A549 (cell line): ENCODE results near the gene SERP1.

Experiments used
- BHLHE40 ChIP-seq: IDR thresholded peaks from 2 replicates; pipeline ENCODE4 v1.6.1; 2012; ENCODE audit warnings: low read depth, low read length, inconsistent platforms
- CEBPB ChIP-seq, 2 experiments: fragments of >200 bp in 1 of 2; sonication (Bioruptor Twin) in 1 of 2; formaldehyde crosslinking in 1 of 2; IDR thresholded peaks; 2 replicates each; pipeline ENCODE4 v1.6.1; 2012 to 2016
- CTCF ChIP-seq: fragments of >200 bp; sonication (Bioruptor Twin); formaldehyde crosslinking; IDR thresholded peaks from 3 replicates; pipeline ENCODE4 v1.5.1; 2016
- JUN ChIP-seq, 2 experiments: fragments of >200 bp; sonication (Bioruptor Twin); formaldehyde crosslinking; IDR thresholded peaks; 2 replicates in 1 of 2; 3 replicates in 1 of 2; pipeline ENCODE4 v1.6.1; 2016 to 2017
- MAFK ChIP-seq: fragments of 450-650 bp; IDR thresholded peaks from 2 replicates; pipeline ENCODE4 v1.6.1; 2014; ENCODE audit not compliant: partially characterized antibody
- MAX ChIP-seq: IDR thresholded peaks from 2 replicates; pipeline ENCODE4 v1.6.1; 2012
- MYC ChIP-seq: IDR thresholded peaks from 2 replicates; pipeline ENCODE4 v1.6.1; 2012; ENCODE audit warnings: mild to moderate bottlenecking, inconsistent platforms, low read length, improper control_type of control experiment, borderline replicate concordance
- POLR2A ChIP-seq: IDR thresholded peaks from 2 replicates; pipeline ENCODE4 v1.6.1; 2012; ENCODE audit warnings: mild to moderate bottlenecking, low read length
- RCOR1 ChIP-seq: fragments of 150-350 bp; IDR thresholded peaks from 2 replicates; pipeline ENCODE4 v1.6.1; 2014; ENCODE audit warnings: antibody characterized with exemption, low read length, low read depth
- REST ChIP-seq: fragments of 200-600 bp; sonication (generic); IDR thresholded peaks from 2 replicates; pipeline ENCODE4 v1.6.1; 2016; ENCODE audit warnings: antibody characterized with exemption, mild to moderate bottlenecking, moderate library complexity

- TF ChIP-seq CTCF (no peak), RCOR1 (no peak), MYC (no peak), JUN (IDR thresholded peaks at IDR 0.05) (no peak), MAFK (no peak), MAX (no peak), BHLHE40 (no peak), CEBPB (IDR thresholded peaks at IDR 0.05) (no peak), REST (no peak), POLR2A (no peak)
Observed at GRCh38 chr3:150594150-150594549, 47.9 kb upstream of the SERP1 start.
